HT1080 (cell line): Measurements from ENCODE around the gene LCMT2. TPM values are rescaled to one million over a fixed set of nuclear protein-coding genes. Genes with fewer than 3 reads are reported as not detected.
"Not testable (repeated sequence)": the region's sequence is repeated elsewhere in the genome, so short reads cannot be mapped to it uniquely, and the experiment has no call there.

Experiments used
- DNase-seq: peaks from one replicate; pipeline ENCODE4 v3.0.0-alpha.2; 2015; ENCODE audit warnings: low read depth
- total RNA-seq: library from RNA; depleted of rRNA; stranded (reverse); fragments of >200 nt; shearing (Covaris generic); gene quantifications from 2 replicates; pipeline ENCODE4 v1.2.3, GENCODE V29; 2014

Gene LCMT2
- total RNA-seq, 1 experiment from 2014 or later: 11.6 TPM

DNA sequence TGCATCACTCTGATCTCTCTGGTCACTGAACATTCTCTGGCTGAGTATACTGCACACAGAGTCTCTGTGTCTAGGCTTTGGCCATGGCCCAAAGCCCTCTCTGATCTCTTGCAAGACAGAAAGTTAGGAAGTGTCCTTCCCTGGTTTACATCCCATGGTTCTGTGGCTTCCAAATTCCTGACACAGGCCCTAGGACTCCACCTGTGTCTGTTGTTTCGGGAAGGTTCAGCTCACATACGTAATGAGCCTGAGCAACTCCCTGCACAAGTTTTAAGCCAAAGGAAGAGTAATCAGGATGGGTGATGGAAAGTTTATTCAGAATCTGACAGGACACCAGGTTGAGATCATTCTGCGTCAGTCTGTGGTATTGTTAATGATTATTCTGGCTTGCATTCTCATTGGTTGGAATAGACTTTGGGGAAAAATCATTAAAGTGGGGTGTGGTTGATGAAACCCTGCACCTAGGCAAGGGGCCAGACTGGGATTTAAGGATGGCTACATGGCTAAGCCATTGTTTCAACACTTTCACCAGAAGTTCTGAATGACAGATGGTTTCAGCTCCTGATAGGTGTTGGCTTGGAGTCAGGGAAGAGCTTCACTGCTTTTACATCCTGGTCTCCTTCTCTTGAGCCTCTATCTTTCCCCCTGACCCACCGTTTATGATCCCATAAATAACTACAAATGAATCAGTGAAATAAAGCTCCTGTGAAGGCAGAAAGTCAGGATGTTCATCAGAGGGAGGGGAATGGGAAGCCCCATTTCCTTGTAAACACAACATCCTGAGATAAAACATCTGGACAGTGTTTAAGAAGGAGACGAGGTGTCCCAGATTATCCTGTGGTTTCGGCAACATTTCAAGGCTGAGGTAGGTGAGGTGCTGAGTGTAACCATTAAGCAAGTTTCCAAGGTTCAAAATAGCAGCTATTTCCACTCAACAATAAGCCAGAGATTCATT is 14.1 kb downstream of the LCMT2 start:
- no peak for DNase-seq

DNA sequence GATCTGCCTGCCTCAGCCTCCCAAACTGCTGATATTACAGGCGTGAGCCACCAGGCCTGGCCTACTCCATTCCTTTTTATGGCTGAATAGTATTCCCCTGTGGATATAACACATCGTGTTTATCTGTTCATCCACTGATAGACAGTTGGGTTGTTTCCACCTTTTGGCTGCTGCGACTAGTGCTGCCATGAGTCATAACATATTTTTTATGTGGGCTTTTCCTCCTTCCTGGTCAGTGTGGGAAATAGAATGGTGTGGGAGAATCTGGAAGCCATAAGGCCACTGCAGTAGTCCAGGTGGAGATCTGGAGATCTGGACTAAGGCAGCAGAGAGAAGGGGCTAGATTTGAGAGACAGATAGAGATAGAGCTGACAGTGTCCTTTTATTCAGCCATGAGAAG is 16.2 kb downstream of the LCMT2 start:
- peak; percentile 32 for DNase-seq

DNA sequence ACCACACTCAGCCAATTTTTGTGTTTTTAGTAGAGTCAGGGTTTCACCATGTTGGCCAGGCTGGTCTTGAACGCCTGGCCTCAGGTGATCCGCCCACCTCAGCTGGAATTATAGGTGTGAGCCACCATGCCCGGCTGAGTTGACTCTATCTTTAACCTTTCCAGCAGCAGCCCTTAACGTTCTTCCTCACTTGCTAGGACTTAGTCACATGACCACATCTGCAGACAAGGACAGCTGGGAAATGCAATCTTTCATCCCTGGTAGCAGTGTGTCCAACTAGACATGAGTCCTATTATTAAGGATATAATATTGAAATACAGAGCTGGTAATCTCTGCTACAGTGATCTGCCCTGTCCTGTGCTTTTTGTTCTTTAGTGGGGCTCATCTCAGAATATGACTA is 18.0 kb downstream of the LCMT2 start:
- DNase-seq: no peak

DNA sequence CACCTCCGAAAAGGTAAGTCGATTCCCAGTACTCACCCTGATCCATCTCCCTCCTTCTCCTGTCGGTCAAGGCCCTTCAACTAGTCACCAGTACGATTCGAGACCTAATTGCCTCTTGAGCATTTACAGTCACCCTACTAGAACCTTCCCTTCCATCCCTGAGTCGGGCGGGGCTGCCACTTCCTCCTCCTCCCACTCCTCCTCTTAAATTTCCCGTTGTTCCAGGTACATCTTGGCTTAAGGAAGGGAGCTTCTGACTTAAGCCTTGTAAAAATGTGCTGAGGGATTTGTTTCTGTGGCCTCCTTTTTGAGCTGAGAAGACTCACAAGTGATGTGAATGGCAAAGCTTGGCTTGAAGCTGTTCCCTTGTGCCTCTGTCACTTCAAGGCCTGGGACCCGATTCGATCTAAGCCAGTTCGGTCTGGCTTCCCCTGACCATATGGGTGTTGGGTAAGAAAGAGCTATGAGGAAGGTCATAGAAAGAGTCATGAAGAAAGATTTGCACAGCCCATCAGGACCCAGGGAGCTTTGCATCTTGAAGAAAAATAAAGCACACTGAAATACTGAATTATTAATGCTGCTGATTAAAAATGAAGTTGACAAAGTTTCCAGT is 28.1 kb downstream of the LCMT2 start, which contains the start of gene TGM7:
Gene TGM7, minus strand, starts transcription at position 51 of the 613 bp plus-strand sequence.
- DNase-seq: no peak

DNA sequence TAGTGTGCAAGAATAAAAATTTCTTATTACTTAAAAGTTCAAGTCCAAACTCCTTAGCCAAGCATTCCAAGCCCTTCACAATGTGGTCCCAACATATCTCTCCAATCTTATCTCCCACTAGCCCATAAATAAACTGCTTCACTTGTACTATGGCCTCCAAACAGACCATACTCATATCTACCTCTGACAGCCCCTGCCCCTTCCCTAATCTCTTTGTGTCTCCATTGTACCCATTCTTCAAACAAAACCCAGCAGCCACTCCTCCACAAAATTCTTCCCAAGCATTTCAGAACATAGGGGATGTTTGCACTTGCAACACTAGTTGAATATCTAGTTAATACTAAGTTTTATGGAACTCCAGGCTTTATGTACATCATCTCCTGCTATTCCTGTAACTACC is 30.5 kb downstream of the LCMT2 start:
- no peak for DNase-seq

DNA sequence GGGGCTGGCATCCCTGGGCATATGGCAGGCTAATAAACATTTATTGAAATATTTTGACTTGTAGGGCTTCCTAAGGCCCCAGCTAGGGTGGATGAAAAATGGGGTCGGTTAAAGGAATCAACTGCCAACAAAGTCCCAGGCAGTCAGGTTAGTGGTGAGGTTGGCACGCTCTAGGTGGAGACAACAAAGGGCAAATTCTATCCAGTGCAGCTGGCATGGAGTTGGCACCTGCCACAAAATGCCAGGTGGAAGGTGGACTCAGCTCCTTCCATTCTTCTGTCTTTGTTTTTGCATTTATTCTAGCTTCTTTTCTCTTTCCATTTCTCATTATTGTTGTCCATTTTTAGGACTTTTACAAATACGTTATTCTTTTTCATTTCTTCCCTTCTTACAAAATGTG is 31.0 kb downstream of the LCMT2 start:
- no peak for DNase-seq

DNA sequence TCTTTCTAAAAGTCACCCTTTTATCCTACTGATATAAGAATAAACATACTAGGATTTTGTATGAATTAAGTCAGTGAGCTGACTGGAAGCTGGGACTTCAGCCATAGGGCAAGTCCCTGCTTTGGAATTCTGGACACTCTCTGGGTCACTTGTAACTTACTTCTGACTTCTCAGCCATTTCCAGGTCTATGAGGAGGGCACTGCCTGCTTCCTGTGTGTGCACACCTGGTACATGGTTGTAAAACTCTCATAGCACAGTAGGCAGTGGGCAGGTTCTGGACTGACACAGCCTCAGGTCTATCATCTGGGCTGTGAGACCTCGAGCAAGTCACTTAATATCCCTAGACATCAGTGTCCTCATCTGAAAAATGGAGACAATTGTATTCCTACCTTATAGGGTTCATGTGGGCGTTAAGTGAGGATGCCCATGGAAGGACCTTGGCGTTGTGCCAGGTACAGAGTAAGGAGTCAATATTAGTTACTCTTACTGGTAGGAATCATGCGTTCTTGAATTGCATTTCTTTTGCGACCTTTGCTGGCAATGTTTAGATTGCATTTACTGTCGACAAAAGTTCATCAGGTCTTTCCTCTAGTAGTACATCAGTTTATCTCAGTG is 36.2 kb downstream of the LCMT2 start:
- no peak for DNase-seq

DNA sequence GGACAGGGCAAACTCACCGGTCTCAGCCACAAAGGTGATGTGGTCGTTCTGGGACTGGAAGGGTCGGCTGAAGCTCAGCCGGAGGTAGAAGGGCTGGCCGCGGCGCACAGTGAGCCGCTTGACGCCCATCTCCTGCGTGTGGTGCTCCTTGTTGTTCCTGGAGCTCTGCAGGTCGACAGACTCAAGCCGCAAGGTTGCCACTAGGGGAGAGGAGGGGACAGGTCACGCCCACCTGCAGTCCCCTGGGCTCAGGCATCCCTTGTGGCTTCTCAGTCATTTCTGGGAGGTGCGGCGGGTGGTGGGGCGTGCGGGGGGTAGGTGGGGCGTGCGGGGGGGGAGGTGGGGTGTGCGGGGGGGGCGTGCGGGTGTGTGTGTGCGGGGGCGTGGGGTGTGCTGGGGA is 36.9 kb downstream of the LCMT2 start:
- no peak for DNase-seq

DNA sequence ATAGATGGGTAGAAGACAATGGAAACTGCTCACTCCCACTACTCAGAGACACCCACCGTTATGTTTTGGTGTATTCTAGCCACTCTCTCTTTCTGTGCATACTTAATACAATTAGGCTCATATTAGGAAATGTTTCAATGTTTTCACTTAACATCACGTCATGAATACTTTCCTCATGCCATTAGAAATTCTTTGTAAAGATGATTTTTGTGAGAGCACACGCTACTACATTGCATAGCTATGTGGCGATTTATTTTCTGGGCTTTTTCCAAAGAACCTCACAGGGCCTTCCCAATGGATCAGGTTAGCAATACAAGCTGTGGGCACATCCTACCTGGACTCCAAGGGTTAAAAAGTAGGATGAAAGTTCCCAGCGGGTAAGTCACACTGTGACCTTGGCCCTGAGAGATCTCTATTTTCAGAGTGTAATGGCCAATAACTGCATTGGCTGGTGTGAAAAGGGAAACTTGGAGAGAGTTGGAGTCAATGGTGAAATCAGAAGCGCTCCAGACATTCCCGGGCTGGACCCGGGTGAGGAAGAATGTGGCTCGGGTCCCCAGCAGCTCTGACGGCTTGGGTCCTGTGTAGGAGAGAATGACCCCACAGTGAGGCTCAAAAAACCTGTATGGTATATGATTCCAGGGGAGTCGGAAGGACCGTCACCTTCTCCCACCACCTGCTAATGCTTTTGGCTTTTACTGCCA is 37.8 kb downstream of the LCMT2 start:
- DNase-seq: no peak

DNA sequence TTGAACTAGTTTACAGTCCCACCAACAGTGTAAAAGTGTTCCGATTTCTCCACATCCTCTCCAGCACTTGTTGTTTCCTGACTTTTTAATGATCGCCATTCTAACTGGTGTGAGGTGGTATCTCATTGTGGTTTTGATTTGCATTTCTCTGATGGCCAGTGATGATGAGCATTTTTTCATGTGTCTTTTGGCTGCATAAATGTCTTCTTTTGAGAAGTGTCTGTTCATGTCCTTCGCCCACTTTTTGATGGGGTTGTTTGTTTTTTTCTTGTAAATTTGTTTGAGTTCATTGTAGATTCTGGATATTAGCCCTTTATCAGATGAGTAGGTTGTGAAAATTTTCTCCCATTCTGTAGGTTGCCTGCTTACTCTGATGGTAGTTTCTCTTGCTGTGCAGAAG is 40.7 kb downstream of the LCMT2 start:
- DNase-seq: not testable (repeated sequence)

DNA sequence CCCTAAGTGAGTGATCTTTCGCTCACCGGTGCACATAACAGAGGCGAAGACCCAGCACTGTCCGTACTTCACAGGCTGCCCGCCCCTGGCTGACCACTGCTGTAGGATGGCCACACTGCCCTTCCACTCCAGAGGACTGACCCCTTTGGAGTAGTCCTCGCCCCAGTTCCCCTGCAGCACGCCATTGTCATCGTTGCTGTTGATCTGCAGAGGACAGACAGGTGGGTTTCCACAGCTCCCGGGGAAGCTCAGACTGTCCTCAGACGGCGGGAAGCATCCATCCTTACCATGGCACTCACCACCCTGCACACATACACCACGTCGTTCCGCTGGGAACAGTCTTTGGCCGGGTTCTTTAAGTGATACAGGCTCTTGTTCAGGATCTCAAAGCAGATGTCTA is 43.1 kb downstream of the LCMT2 start:
- DNase-seq: no peak

DNA sequence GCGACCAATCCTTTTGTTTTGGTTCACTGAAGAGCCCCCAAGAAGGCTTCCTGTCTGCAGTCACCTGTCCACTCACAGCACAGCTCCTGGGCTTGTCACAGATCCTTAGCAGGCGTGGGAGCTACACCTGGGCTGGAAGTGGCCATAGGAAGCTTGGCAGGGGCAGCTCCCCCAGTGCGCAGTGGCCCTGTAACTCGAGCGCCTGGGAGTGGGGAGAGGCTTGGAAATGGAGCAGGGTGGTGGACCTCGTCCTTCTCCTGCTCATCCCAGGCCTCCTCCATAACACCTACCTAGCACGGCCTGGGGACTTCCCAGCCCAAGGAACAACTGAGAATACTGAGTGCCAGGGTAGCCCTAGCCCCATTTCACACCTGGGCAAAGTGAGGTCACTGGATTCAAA is 44.3 kb downstream of the LCMT2 start:
- no peak for DNase-seq

DNA sequence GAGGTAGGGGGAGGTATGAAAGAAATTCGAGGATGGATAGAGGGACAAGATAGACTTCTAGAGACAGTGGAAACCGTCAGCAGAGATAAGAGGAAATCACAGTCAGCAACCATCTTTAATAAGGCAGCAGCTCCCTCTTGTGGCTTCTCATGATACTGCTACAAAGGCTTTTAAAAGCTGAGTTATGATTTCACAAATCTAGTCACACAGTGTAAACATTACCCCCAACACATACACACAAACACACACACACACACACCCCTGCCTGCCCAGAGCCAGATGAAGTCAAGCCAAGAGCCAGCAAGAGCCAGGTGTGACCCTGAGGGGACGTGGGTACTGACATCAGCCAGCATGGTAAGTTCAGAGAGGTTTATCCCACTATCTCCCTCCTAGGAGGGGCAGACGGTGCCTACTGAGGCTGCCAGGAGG is 44.8 kb downstream of the LCMT2 start:
- peak; percentile 61 for DNase-seq

DNA sequence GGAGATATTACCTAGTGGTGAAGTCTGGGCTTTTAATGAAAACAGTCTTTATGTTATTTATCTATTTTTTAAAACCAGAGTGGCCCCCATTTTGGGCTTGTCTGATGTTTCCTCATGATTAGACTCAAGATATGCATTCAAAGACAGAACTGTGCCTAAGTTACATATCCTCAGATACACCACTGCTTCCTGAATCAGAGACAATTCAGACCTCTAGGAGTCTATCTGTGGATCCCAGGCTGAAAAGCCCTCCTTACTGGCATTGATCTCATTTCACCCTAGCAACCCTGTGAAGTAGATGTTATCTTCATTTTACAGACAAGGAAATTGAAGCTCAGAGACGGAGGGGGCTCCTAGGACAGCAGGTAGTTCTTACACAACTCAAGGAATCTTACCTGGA is 46.8 kb downstream of the LCMT2 start:
- DNase-seq: no peak

DNA sequence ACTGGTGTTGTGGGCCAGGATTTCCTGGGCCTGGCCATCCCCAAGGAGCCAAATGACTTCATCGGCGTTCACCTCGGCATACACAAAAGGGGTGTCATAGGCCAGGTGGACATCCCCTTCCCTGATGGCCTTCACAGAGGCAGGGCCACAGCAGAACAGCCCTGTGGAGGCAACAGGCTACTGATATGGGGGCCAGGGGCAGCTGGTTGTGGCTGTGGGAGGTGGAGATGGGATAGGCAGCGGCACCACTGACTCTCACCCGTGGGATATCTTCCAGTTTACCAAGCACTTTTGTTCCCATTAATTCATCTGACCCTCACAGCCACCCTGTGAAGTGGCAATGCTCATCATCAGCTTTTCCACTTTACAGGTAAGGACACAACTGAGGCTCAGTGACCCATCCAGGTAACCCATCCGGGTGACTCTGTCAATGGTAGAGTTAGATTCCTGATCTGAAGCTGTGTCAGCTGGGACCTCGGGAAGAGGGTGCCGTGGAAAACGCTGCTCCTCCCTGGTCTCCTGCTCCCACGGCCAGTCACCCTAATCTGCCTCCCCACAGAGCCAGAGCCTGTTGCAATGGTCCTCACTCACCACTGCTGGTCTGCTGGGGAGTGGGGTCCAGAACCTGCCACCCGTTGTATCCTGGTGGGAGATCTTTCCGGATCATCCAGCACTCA is 48.3 kb downstream of the LCMT2 start:
- DNase-seq: no peak

DNA sequence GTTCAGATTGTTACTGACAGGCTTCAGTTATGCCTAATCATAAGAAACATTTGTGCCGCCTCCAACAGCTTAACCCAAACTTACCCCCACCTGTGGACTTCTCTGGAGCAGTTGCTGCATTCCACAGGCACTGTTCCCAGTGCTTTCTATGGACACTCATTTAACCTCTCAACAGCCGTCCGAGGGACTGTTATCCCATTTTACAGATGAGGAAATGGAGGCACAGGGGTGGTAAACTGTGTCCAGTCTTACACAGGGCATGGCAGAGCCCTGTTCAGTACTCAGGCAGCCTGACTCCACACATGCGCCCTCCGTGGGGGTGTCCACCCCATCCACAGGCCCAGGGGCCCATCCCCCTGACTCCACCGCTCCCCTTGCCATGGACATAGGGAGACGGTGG is 49.4 kb downstream of the LCMT2 start:
- no peak for DNase-seq

DNA sequence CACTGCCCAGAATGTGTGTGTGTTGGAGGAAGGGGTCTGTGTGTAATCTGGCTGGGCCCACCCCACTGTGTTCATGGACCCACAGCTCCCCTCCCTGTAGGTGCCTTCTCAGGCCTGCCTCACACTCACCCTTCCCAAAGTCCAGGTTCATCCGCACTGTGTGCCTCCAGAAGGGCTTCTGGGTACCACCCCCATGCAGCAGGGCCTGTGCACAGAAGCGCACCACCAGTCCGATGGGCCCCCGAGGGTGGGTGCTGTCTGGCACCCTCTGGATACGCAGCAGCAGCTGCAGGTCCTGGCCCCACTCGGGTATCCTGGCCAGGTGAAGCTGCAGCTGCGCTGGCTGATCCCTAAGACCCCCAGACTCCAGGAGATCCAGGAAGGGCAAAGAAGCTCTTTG is 50.9 kb downstream of the LCMT2 start:
- no peak for DNase-seq

DNA sequence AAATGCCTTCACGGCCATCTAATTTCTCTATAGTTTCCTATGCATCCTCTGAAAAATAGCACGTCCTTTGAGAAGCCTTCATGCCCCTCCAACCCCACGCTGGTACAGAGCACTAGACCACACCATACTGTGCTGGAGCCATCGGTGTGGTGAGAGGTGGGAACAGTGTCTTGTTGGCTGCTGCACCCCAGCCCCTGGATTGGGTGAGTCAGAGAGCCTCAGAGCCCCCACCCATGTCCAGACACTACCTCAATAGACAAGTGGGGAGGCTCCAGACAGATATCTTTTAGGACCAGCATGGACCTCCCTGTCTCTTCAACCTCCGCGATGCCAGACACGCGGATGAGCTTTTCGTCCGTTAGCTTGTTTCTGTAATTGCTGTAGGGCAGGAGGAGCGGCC is 51.5 kb downstream of the LCMT2 start:
- DNase-seq: no peak

DNA sequence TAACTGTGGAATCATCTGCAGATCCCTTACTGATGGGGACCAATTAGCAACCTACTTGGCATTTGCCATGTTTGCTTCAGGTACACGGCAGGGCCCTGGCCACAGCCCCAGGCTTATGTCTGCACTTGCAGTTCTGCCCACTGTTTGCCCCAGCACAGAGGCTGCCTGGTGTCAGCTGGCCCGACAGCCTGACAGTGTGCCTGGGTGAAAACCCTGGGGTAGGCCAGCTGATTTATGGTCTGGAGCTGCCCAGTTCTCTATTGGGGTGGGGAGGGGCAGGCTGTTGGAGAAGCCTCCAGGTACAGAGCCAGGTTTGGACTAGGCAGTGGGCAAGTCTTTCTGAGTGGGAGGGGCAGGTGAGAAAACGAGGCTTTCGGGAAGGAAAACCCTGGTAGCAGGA is 52.5 kb downstream of the LCMT2 start:
- no peak for DNase-seq

DNA sequence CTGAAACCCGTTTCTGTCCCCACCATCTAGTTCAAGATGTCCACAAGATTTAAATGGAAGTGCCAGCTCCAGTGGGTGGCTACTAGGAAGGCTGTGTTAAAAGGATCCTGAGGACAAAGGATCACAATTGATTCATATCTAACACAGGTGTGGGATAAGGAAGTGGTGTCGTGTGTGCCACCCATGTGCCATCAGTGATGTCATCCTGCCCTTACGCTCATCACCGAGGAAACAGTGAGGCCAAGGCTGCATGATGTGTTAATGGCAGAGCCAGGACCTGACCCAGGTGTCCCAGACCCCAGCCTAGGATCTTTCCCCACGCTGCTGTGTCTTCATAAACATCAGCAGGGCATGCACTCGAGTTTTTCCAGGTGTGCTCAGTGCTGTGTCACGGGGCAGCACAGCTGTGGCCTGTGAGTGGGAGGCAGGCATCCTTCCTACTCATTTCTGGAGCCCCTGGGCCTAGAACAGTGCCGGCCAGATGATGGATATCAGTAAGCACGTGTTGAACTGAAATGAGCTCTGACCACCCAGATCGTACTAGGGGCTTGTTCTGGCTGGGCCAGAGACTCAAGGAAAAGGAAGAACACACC is 53.0 kb downstream of the LCMT2 start:
- DNase-seq: no peak
